HEK293 (cell line): Measurements from ENCODE around the gene GMDS.

Experiments used
- FEZF1 ChIP-seq: fragments of 450-650 bp; formaldehyde crosslinking; IDR thresholded peaks from 2 replicates; pipeline ENCODE4 v1.5.1; 2016; ENCODE audit warnings: missing biosample characterization, missing genetic modification characterization
- GLIS1 ChIP-seq: fragments of 450-650 bp; formaldehyde crosslinking; IDR thresholded peaks from 2 replicates; pipeline ENCODE4 v1.5.1; 2016; ENCODE audit warnings: missing biosample characterization, missing genetic modification characterization
- HIC1 ChIP-seq: fragments of 450-650 bp; formaldehyde crosslinking; IDR thresholded peaks from 2 replicates; pipeline ENCODE4 v1.5.1; 2016; ENCODE audit warnings: missing biosample characterization, missing genetic modification characterization
- HOXD13 ChIP-seq: sonication (generic); formaldehyde crosslinking; IDR thresholded peaks from 2 replicates; pipeline ENCODE4 v1.8.0; 2022; ENCODE audit warnings: missing genetic modification reagents, borderline replicate concordance
- MYNN ChIP-seq: fragments of 450-650 bp; formaldehyde crosslinking; IDR thresholded peaks from 2 replicates; pipeline ENCODE4 v1.5.1; 2016; ENCODE audit warnings: missing biosample characterization, missing genetic modification characterization, borderline replicate concordance
- PATZ1 ChIP-seq: fragments of 450-650 bp; formaldehyde crosslinking; IDR thresholded peaks from 2 replicates; pipeline ENCODE4 v1.5.1; 2016; ENCODE audit warnings: missing biosample characterization, missing genetic modification characterization
- PRDM1 ChIP-seq: fragments of 450-650 bp; formaldehyde crosslinking; IDR thresholded peaks from 2 replicates; pipeline ENCODE4; 2016; ENCODE audit warnings: missing biosample characterization, missing genetic modification characterization
- SCRT1 ChIP-seq: fragments of 450-650 bp; formaldehyde crosslinking; IDR thresholded peaks from 2 replicates; pipeline ENCODE4 v1.5.1; 2016; ENCODE audit warnings: missing biosample characterization, missing genetic modification characterization, borderline replicate concordance
- ZBTB8A ChIP-seq: fragments of 450-650 bp; formaldehyde crosslinking; IDR thresholded peaks from 2 replicates; pipeline ENCODE4 v1.5.1; 2016; ENCODE audit warnings: missing biosample characterization, missing genetic modification characterization
- ZFP37 ChIP-seq: fragments of 450-650 bp; formaldehyde crosslinking; IDR thresholded peaks from 2 replicates; pipeline ENCODE4 v1.5.1; 2016; ENCODE audit warnings: missing biosample characterization, missing genetic modification characterization
- ZFP69B ChIP-seq: fragments of 450-650 bp; formaldehyde crosslinking; IDR thresholded peaks from 2 replicates; pipeline ENCODE4 v1.5.1; 2016; ENCODE audit warnings: missing biosample characterization, missing genetic modification characterization
- ZNF10 ChIP-seq: fragments of 450-650 bp; formaldehyde crosslinking; IDR thresholded peaks from 2 replicates; pipeline ENCODE4 v1.5.1; 2017; ENCODE audit warnings: missing biosample characterization, missing genetic modification characterization
- ZNF202 ChIP-seq: fragments of 450-650 bp; formaldehyde crosslinking; IDR thresholded peaks from 2 replicates; pipeline ENCODE4 v1.5.1; 2016; ENCODE audit warnings: missing biosample characterization, missing genetic modification characterization, borderline replicate concordance
- ZNF292 ChIP-seq: fragments of 450-650 bp; formaldehyde crosslinking; IDR thresholded peaks from 2 replicates; pipeline ENCODE4 v1.5.1; 2016; ENCODE audit warnings: low read depth, missing biosample characterization, missing genetic modification characterization, borderline replicate concordance
- ZNF398 ChIP-seq: fragments of 450-650 bp; formaldehyde crosslinking; IDR thresholded peaks from 2 replicates; pipeline ENCODE4 v1.5.1; 2017; ENCODE audit warnings: missing biosample characterization, missing genetic modification characterization
- ZNF560 ChIP-seq: fragments of 450-650 bp; formaldehyde crosslinking; IDR thresholded peaks from 2 replicates; pipeline ENCODE4 v1.5.1; 2017; ENCODE audit warnings: missing biosample characterization, missing genetic modification characterization, borderline replicate concordance
- ZNF621 ChIP-seq: fragments of 450-650 bp; formaldehyde crosslinking; IDR thresholded peaks from 2 replicates; pipeline ENCODE4 v1.5.1; 2017; ENCODE audit warnings: missing biosample characterization, missing genetic modification characterization
- ZNF654 ChIP-seq: fragments of 450-650 bp; formaldehyde crosslinking; IDR thresholded peaks from 2 replicates; pipeline ENCODE4 v1.5.1; 2016; ENCODE audit warnings: low read depth, missing biosample characterization, missing genetic modification characterization
- ZNF707 ChIP-seq: fragments of 450-650 bp; formaldehyde crosslinking; IDR thresholded peaks from 2 replicates; pipeline ENCODE4 v1.5.1; 2016; ENCODE audit warnings: missing biosample characterization, missing genetic modification characterization
- ZNF747 ChIP-seq: fragments of 450-650 bp; formaldehyde crosslinking; IDR thresholded peaks from 2 replicates; pipeline ENCODE4 v1.5.1; 2016; ENCODE audit warnings: missing biosample characterization, missing genetic modification characterization
- ZNF776 ChIP-seq: fragments of 450-650 bp; formaldehyde crosslinking; IDR thresholded peaks from 2 replicates; pipeline ENCODE4 v1.5.0; 2017; ENCODE audit warnings: missing biosample characterization, missing genetic modification characterization, borderline replicate concordance
- ZNF777 ChIP-seq: fragments of 450-650 bp; formaldehyde crosslinking; IDR thresholded peaks from 2 replicates; pipeline ENCODE4 v1.5.1; 2017; ENCODE audit warnings: missing biosample characterization, missing genetic modification characterization, borderline replicate concordance
- ZNF791 ChIP-seq: fragments of 450-650 bp; formaldehyde crosslinking; IDR thresholded peaks from 2 replicates; pipeline ENCODE4 v1.5.1; 2016; ENCODE audit warnings: missing biosample characterization, missing genetic modification characterization
- ZNF843 ChIP-seq: fragments of 450-650 bp; formaldehyde crosslinking; IDR thresholded peaks from 2 replicates; pipeline ENCODE4 v1.5.1; 2016; ENCODE audit warnings: missing biosample characterization, missing genetic modification characterization
- ZSCAN23 ChIP-seq: fragments of 450-650 bp; formaldehyde crosslinking; IDR thresholded peaks from 2 replicates; pipeline ENCODE4 v1.5.1; 2016; ENCODE audit warnings: missing biosample characterization, missing genetic modification characterization
- TF ChIP-seq, protein P1 (sequence below): fragments of 450-650 bp; formaldehyde crosslinking; IDR thresholded peaks from 2 replicates; pipeline ENCODE4 v1.5.1; 2016; ENCODE audit warnings: missing biosample characterization, missing genetic modification characterization
- TF ChIP-seq, protein P2 (sequence below): fragments of 450-650 bp; formaldehyde crosslinking; IDR thresholded peaks from 2 replicates; pipeline ENCODE4 v1.5.1; 2016; ENCODE audit warnings: missing biosample characterization, missing genetic modification characterization
- TF ChIP-seq, protein P3 (sequence below): fragments of 450-650 bp; formaldehyde crosslinking; IDR thresholded peaks from 2 replicates; pipeline ENCODE4 v1.5.1; 2017; ENCODE audit warnings: missing biosample characterization, missing genetic modification characterization
- TF ChIP-seq, protein P4 (sequence below): fragments of 450-650 bp; formaldehyde crosslinking; IDR thresholded peaks from 2 replicates; pipeline ENCODE4 v1.5.1; 2016; ENCODE audit warnings: missing biosample characterization, missing genetic modification characterization

The GMDS gene

GRCh38 chr6:1720620-1721322 lies 524.6 kb downstream of the GMDS start (continued):
- TF ChIP-seq ZNF292 (tag by site-specific recombination) (no peak), MYNN (tag by site-specific recombination) (no peak), ZFP69B (tag by site-specific recombination) (no peak), HIC1 (tag by site-specific recombination) (no peak), ZBTB8A (no peak), PATZ1 (0 out of 2 replicates have a peak, but pooled peaks have one; percentile 24), ZNF843 (peak; percentile 39; the same call in 1 of the 2 replicates), ZNF202 (tag by site-specific recombination) (no peak), FEZF1 (tag by site-specific recombination) (peak; percentile 31; the same call in 1 of the 2 replicates), ZNF776 (tag by site-specific recombination) (no peak), ZNF621 (tag by site-specific recombination) (no peak), ZNF560 (tag by site-specific recombination) (no peak), ZNF777 (no peak), ZNF747 (tag by site-specific recombination) (no peak), ZNF791 (tag by site-specific recombination) (no peak), HOXD13 (CRISPR knock-in tag) (no peak), ZNF398 (tag by site-specific recombination) (peak; percentile 56), SCRT1 (tag by site-specific recombination) (no peak), GLIS1 (tag by site-specific recombination) (no peak; the same call in 1 of the 2 replicates), PRDM1 (no peak), ZFP37 (tag by site-specific recombination) (no peak), ZNF10 (tag by site-specific recombination) (no peak), ZNF707 (no peak), ZSCAN23 (tag by site-specific recombination) (no peak), ZNF654 (no peak)
- TF ChIP-seq, protein P1, sequence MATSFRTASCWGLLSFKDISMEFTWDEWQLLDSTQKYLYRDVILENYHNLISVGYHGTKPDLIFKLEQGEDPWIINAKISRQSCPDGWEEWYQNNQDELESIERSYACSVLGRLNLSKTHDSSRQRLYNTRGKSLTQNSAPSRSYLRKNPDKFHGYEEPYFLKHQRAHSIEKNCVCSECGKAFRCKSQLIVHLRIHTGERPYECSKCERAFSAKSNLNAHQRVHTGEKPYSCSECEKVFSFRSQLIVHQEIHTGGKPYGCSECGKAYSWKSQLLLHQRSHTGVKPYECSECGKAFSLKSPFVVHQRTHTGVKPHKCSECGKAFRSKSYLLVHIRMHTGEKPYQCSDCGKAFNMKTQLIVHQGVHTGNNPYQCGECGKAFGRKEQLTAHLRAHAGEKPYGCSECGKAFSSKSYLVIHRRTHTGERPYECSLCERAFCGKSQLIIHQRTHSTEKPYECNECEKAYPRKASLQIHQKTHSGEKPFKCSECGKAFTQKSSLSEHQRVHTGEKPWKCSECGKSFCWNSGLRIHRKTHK (tag by site-specific recombination) = no peak
- TF ChIP-seq, protein P2, sequence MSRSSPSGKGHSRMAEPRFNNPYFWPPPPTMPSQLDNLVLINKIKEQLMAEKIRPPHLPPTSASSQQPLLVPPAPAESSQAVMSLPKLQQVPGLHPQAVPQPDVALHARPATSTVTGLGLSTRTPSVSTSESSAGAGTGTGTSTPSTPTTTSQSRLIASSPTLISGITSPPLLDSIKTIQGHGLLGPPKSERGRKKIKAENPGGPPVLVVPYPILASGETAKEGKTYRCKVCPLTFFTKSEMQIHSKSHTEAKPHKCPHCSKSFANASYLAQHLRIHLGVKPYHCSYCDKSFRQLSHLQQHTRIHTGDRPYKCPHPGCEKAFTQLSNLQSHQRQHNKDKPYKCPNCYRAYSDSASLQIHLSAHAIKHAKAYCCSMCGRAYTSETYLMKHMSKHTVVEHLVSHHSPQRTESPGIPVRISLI (tag by site-specific recombination) = no peak
- TF ChIP-seq, protein P3, sequence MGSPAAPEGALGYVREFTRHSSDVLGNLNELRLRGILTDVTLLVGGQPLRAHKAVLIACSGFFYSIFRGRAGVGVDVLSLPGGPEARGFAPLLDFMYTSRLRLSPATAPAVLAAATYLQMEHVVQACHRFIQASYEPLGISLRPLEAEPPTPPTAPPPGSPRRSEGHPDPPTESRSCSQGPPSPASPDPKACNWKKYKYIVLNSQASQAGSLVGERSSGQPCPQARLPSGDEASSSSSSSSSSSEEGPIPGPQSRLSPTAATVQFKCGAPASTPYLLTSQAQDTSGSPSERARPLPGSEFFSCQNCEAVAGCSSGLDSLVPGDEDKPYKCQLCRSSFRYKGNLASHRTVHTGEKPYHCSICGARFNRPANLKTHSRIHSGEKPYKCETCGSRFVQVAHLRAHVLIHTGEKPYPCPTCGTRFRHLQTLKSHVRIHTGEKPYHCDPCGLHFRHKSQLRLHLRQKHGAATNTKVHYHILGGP (tag by site-specific recombination) = no peak
- TF ChIP-seq, protein P4, sequence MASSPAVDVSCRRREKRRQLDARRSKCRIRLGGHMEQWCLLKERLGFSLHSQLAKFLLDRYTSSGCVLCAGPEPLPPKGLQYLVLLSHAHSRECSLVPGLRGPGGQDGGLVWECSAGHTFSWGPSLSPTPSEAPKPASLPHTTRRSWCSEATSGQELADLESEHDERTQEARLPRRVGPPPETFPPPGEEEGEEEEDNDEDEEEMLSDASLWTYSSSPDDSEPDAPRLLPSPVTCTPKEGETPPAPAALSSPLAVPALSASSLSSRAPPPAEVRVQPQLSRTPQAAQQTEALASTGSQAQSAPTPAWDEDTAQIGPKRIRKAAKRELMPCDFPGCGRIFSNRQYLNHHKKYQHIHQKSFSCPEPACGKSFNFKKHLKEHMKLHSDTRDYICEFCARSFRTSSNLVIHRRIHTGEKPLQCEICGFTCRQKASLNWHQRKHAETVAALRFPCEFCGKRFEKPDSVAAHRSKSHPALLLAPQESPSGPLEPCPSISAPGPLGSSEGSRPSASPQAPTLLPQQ (tag by site-specific recombination) = no peak
